Parathyroid adenoma (tissue), 2 donors: ENCODE measurements around the gene GALK1.

Experiments used
- H2AFZ ChIP-seq: fragments of 300-600 bp; sonication (generic); one replicate; pipeline ENCODE4 v1.7.0; 2017; ENCODE audit warnings: antibody characterized with exemption, mild to moderate bottlenecking
- H3K27ac ChIP-seq: fragments of 300-600 bp; sonication (generic); one replicate; pipeline ENCODE4 v1.7.0; 2017
- H3K27me3 ChIP-seq: fragments of 300-600 bp; sonication (generic); one replicate; pipeline ENCODE4 v1.7.0; 2017; ENCODE audit warnings: low read length; ENCODE audit not compliant: control insufficient read depth, insufficient read depth
- H3K36me3 ChIP-seq: fragments of 300-600 bp; sonication (generic); one replicate; pipeline ENCODE4 v1.7.0; 2017; ENCODE audit warnings: low read length; ENCODE audit not compliant: control insufficient read depth, insufficient read depth
- H3K4me1 ChIP-seq: fragments of 300-600 bp; sonication (generic); one replicate; pipeline ENCODE4 v1.7.0; 2017; ENCODE audit warnings: control low read depth
- H3K4me2 ChIP-seq: fragments of 300-600 bp; sonication (generic); one replicate; pipeline ENCODE4 v1.7.0; 2017; ENCODE audit warnings: low read length
- H3K4me3 ChIP-seq: fragments of 300-600 bp; sonication (generic); one replicate; pipeline ENCODE4 v1.7.0; 2017; ENCODE audit warnings: low read depth, low read length
- H3K79me2 ChIP-seq: fragments of 300-600 bp; sonication (generic); one replicate; pipeline ENCODE4 v1.7.0; 2017; ENCODE audit warnings: control low read depth
- H3K9ac ChIP-seq: fragments of 300-600 bp; sonication (generic); one replicate; pipeline ENCODE4 v1.7.0; 2017; ENCODE audit warnings: mild to moderate bottlenecking
- H3K9me3 ChIP-seq: fragments of 300-600 bp; sonication (generic); one replicate; pipeline ENCODE4 v1.7.0; 2017; ENCODE audit warnings: low read length; ENCODE audit not compliant: control insufficient read depth
- CTCF ChIP-seq: fragments of 300-600 bp; sonication (generic); IDR thresholded peaks from one replicate; pipeline ENCODE4 v1.7.0; 2017; ENCODE audit warnings: antibody characterized with exemption, mild to moderate bottlenecking
- donor health status: primary hyperparathyroidism.

The GALK1 gene

GRCh38 chr17:75776386-75777295, 11.6 kb upstream of the GALK1 start:
- Histone ChIP-seq H3K27ac (peak overlapping the region; percentile 98), H3K79me2 (peaks cover 35% of the 10 kb centered on the region), H3K4me3 (peak overlapping the region; percentile 99), H3K36me3 (no peaks in the 10 kb centered on the region), H3K9me3 (no peaks in the 10 kb centered on the region), H3K4me1 (peaks cover 24% of the 10 kb centered on the region), H3K27me3 (no peaks in the 10 kb centered on the region), H3K4me2 (peak overlapping the region; percentile 85), H2AFZ (no peak overlapping the region), H3K9ac (no peak overlapping the region)
- TF ChIP-seq CTCF = no peak

- no peaks in the 10 kb centered on the region for H3K27me3 ChIP-seq
- no peak overlapping the region for H3K9ac ChIP-seq
- peak overlapping the region; percentile 6 for H3K4me3 ChIP-seq
- no peak for TF ChIP-seq CTCF
- no peaks in the 10 kb centered on the region for H3K36me3 ChIP-seq
- peaks cover 28% of the 10 kb centered on the region for H3K4me1 ChIP-seq
- peaks cover 35% of the 10 kb centered on the region for H3K79me2 ChIP-seq
- no peaks in the 10 kb centered on the region for H3K9me3 ChIP-seq
- H2AFZ ChIP-seq = no peak overlapping the region
- H3K27ac ChIP-seq = peak overlapping the region; percentile 98
- peak overlapping the region; percentile 15 for H3K4me2 ChIP-seq
These were observed 10.1 kb upstream of the GALK1 start for GRCh38 chr17:75774991-75775668.

- Histone ChIP-seq H3K27me3 (no peaks in the 10 kb centered on the region), H3K36me3 (no peaks in the 10 kb centered on the region), H3K4me1 (peaks cover 28% of the 10 kb centered on the region), H3K79me2 (peaks cover 34% of the 10 kb centered on the region), H3K27ac (no peak overlapping the region), H3K4me3 (no peak overlapping the region), H3K9ac (no peak overlapping the region), H3K9me3 (no peaks in the 10 kb centered on the region), H3K4me2 (no peak overlapping the region), H2AFZ (no peak overlapping the region)
- no peak for TF ChIP-seq CTCF
These were observed 9.5 kb upstream of the GALK1 start for GRCh38 chr17:75774471-75774990.

- Histone ChIP-seq H3K27ac (no peak overlapping the region), H3K4me1 (peaks cover 28% of the 10 kb centered on the region), H3K27me3 (no peaks in the 10 kb centered on the region), H3K79me2 (peaks cover 28% of the 10 kb centered on the region), H3K9ac (no peak overlapping the region), H2AFZ (no peak overlapping the region), H3K4me2 (no peak overlapping the region), H3K4me3 (no peak overlapping the region), H3K36me3 (no peaks in the 10 kb centered on the region), H3K9me3 (no peaks in the 10 kb centered on the region)
- TF ChIP-seq CTCF = no peak
These were observed 8.9 kb upstream of the GALK1 start for GRCh38 chr17:75773808-75774470.
